Stimulated activated CD4-positive, alpha-beta T cell treated with anti-CD3 and anti-CD28 coated beads, Interleukin-4, amount 100 ng/mL, for 24 hours (primary cell): ENCODE data around the gene SASS6.
A peak's percentile ranks its signal among the peaks of the same experiment; 100 is the strongest.

Experiments used
- DNase-seq: peaks from one replicate; pipeline ENCODE4 v3.0.0-alpha.2; 2020

The SASS6 gene

GRCh38 chr1:100039591-100039990 is 93.1 kb downstream of the SASS6 start:
- no peak for DNase-seq

GRCh38 chr1:100038660-100039287 is 94.0 kb downstream of the SASS6 start:
- DNase-seq: peak; percentile 84

DNA sequence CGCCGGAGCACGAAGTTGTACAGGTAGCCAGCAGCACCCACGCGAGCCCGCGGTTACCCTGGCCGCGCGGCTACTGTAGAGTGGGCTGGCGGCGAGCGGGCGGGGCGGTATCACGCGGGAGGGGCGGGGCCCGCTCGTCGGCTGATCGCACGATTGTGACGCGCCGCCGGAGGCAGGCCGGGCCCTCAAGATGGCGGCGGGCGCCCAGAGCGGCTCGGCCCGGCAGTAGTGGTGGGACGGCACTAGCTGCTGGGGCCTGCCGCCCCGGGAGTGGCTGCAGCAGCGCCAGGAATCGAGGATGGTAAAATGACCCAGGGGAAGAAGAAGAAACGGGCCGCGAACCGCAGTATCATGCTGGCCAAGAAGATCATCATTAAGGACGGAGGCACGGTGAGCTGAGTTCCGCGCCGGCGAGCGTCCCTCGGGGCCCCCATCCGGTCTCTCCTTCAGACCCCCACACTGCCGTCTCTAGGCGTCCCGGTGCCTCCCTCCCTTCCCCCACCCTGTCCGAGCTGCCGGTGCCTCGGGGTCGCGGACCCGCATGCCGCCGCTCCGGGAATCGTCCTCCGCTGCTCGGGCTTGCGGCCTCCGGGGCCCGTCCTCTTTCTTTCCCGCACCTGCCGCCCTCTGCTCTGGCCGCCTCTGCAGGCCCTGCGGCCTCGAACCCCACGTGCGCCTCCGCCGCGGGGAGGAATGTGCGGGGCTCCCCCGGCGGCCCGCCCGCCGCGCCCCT is 94.6 kb downstream of the SASS6 start:
- DNase-seq: peak; percentile 89

DNA sequence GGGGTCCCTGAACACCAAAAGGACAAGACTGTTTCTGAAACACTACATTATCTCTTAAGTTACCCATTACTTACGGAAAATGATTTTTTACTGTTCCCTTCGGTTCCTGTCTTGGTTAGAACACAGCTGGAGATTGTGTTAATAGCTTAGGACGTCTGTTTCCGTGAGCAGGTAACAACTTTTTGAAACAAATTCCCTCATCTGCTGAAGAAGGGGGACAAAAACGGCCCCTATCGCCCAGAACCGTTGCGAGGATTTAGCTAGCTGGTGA is 95.1 kb downstream of the SASS6 start:
- DNase-seq: no peak

DNA sequence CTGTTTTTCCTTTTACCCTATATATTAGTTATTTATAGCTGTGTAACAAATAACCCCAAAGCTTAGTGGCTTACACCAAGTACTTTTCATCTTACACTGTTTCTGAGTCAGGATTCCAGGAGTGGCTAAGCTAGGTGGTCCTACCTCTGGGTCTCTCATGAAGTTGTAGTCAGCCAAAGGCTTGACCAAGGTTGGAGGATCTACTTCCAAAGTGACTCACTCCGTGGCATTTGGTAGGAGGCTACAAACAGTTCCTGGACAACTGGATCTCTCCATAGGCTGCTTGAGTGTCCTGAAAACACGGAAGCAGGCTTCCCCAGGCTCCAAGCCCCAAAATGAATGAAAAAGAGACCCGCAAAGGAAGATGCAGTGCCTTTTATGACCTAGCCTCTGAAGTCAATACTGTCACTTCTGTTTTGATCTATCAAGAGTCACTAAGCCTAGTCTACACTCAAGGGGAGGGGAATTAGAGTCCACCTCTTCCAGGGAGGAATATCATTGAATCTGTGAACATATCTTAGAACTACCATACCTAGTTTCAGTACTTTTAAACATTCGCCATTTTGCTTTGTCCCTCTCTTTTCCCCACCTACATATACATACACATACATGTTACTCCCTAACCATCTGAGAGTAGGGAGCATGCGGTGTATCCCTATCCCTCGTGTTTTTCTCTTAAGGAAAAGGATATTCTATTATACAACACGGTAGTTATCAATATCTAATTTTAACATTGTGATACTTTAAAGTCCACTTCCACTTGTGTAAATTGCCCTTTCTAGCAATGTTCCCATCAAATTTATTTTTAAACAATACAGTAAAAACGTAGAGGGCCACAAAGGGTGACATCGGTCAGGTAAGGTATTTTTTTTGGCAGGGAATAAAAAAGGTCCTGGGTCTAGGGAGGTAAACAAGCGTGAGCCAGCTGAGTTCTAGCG is 95.7 kb downstream of the SASS6 start:
- DNase-seq: no peak

DNA sequence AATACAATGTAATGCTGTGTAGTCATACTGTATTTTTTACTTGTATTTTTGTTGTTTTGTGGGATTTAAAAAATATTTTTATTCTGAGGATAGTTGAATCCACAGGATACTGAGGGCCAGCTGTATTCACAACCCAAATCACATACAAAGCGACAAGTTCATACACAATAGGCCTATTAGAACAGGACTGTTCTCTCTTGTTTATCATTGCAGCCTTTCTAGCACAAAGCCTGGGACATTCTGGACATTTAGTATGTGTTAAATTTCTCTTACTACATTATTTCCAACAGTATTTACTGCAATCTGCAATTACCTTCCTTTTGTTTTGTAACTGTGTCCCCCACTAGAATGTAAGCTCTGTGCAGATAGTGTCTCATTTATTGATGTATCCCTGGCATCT is 97.5 kb downstream of the SASS6 start:
- DNase-seq: no peak

DNA sequence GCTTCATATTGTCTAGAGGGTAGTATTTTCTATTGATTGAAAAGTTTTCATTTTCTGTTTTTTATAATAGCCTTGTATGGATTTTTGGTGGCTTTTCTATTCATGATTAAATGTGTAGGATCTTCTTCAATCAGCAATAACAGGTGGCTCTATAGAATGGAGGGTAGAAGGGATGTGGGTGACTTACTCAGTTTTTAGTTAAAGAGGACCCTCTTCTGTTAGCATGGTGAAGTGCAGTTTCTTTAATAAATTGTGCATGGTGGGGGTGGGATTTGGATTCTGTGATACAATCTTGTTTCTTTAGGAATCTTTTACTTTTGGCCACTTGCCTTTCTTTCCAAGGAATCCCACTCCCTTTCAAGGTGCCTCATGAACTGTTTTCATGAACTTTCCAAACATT is 98.3 kb downstream of the SASS6 start:
- DNase-seq: no peak
